Measurements from ENCODE around the gene OR4K17. TPM values are rescaled to one million over a fixed set of nuclear protein-coding genes. Genes with fewer than 3 reads are reported as not detected.

OR4K17 gene
- total RNA-seq, 1 experiment from 2014 or later: not detected

DNA sequence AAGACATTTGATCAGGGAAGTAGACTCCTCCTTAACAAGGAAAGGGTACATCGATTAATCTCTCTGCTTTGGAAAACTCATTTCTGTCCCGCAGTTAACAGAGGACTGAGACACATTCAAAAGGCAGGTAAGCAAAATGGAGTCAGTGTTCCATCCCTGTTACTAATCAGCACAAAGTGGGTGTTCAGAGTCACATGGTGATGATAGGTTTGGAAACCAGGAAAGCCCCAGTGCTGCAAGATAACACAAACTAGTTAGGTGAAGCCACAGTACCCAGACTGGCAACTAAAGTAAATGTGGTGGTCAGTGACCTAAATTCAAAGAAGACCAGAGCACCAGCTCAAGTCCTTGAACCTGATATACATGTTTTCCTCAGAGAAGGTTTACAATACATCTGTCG lies 1.8 kb downstream of the OR4K17 start:
- no peak overlapping the region for H3K27ac Mint-ChIP-seq (ENCODE audit: low read depth, unreplicated experiment)
- no peaks in the 10 kb centered on the region for H3K9me3 Mint-ChIP-seq (ENCODE audit: unreplicated experiment)
- no peaks in the 10 kb centered on the region for H3K4me1 Mint-ChIP-seq (ENCODE audit: insufficient read depth, unreplicated experiment)
- TF ChIP-seq, protein P1, sequence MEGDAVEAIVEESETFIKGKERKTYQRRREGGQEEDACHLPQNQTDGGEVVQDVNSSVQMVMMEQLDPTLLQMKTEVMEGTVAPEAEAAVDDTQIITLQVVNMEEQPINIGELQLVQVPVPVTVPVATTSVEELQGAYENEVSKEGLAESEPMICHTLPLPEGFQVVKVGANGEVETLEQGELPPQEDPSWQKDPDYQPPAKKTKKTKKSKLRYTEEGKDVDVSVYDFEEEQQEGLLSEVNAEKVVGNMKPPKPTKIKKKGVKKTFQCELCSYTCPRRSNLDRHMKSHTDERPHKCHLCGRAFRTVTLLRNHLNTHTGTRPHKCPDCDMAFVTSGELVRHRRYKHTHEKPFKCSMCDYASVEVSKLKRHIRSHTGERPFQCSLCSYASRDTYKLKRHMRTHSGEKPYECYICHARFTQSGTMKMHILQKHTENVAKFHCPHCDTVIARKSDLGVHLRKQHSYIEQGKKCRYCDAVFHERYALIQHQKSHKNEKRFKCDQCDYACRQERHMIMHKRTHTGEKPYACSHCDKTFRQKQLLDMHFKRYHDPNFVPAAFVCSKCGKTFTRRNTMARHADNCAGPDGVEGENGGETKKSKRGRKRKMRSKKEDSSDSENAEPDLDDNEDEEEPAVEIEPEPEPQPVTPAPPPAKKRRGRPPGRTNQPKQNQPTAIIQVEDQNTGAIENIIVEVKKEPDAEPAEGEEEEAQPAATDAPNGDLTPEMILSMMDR (IDR thresholded peaks at IDR 0.05; ENCODE audit: unreplicated experiment): no peak
- intact Hi-C loops (cut with micrococcal nuclease): no loop called here
- POLR2A ChIA-PET: no interaction called here
- H3K4me3 Mint-ChIP-seq (ENCODE audit: unreplicated experiment): no peak overlapping the region
- CTCF ChIA-PET: interaction anchor here (0.7 kb wide), 1 partner anchor 273 kb away, joined by 5 read pairs; no protein-coding TSS in a partner anchor
- peaks cover 26% of the 10 kb centered on the region for H3K27me3 Mint-ChIP-seq (ENCODE audit: insufficient read depth, unreplicated experiment)
- no TSS peak for BruUV-seq (replicated peaks)
- DNase-seq (ENCODE audit: unreplicated experiment): no peak
- peaks cover 4% of the 10 kb centered on the region for H3K36me3 Mint-ChIP-seq (ENCODE audit: insufficient read depth, unreplicated experiment)

GRCh38 chr14:20116748-20117147 lies 6.2 kb downstream of the OR4K17 start:
- ChIA-PET CTCF (no interaction called here), POLR2A (no interaction called here)
- no peaks in the 10 kb centered on the region for H3K36me3 Mint-ChIP-seq (ENCODE audit: insufficient read depth, unreplicated experiment)
- TF ChIP-seq, protein P1 (IDR thresholded peaks at IDR 0.05; ENCODE audit: unreplicated experiment): no peak
- no peak overlapping the region for H3K4me3 Mint-ChIP-seq (ENCODE audit: unreplicated experiment)
- H3K27ac Mint-ChIP-seq (ENCODE audit: low read depth, unreplicated experiment): no peak overlapping the region
- H3K27me3 Mint-ChIP-seq (ENCODE audit: insufficient read depth, unreplicated experiment): peaks cover 19% of the 10 kb centered on the region
- no peak for DNase-seq (ENCODE audit: unreplicated experiment)
- intact Hi-C loops (cut with micrococcal nuclease): no loop called here
- H3K4me1 Mint-ChIP-seq (ENCODE audit: insufficient read depth, unreplicated experiment): no peaks in the 10 kb centered on the region
- no TSS peak for BruUV-seq (replicated peaks)
- H3K9me3 Mint-ChIP-seq (ENCODE audit: unreplicated experiment): no peaks in the 10 kb centered on the region

DNA sequence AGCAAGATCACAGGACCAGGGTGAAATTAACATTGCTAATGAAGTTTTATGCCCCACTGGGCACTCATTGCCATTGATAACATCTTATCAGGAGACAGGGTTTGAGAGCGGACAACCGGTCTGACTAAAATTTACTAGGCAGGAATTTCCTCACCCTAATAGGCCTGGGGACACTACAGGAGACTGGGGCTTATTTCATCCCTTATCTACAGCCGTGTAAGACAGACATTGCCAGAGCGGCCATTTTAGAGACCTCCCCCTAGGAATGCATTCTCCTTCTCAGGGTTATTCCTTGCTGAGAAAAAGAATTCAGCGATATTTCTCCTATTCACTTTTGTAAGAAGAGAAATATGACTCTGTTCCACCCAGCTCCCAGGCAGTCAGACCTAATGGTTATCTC lies 8.3 kb downstream of the OR4K17 start:
- no peak overlapping the region for H3K27ac Mint-ChIP-seq (ENCODE audit: low read depth, unreplicated experiment)
- DNase-seq (ENCODE audit: unreplicated experiment): no peak
- no TSS peak for BruUV-seq (replicated peaks)
- intact Hi-C loops (cut with micrococcal nuclease): no loop called here
- TF ChIP-seq, protein P1 (IDR thresholded peaks at IDR 0.05; ENCODE audit: unreplicated experiment): no peak
- H3K4me3 Mint-ChIP-seq (ENCODE audit: unreplicated experiment): no peak overlapping the region
- ChIA-PET POLR2A (no interaction called here), CTCF (no interaction called here)
- no peaks in the 10 kb centered on the region for H3K36me3 Mint-ChIP-seq (ENCODE audit: insufficient read depth, unreplicated experiment)
- no peaks in the 10 kb centered on the region for H3K4me1 Mint-ChIP-seq (ENCODE audit: insufficient read depth, unreplicated experiment)
- H3K27me3 Mint-ChIP-seq (ENCODE audit: insufficient read depth, unreplicated experiment): peaks cover 30% of the 10 kb centered on the region
- no peaks in the 10 kb centered on the region for H3K9me3 Mint-ChIP-seq (ENCODE audit: unreplicated experiment)

DNA sequence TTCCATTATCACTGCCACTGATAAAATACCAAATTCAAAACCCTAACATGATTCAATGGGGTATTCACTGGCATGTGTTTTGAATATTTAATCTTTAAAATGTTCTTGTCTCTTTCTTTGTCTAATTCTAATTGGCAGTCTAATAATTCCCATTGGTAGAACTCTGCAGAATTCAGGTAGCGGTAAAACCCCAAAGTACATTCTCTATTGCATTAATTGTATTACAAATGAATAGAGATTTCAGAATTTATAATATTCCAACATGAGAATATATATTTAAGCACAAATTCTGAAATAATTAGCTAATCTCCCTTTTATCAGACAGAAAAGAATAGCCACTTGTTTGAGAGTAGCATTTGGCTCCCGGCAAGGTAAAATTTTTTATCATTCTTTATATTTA lies 28.0 kb downstream of the OR4K17 start, which contains the start of gene OR4N5:
Gene OR4N5, plus strand, starts transcription at position 301 of the 400 bp plus-strand sequence. CDS start 4,916 bp downstream, outside the sequence.
- Mint-ChIP-seq H3K27me3 (ENCODE audit: insufficient read depth, unreplicated experiment) (peaks cover 52% of the 10 kb centered on the region), H3K9me3 (ENCODE audit: unreplicated experiment) (no peaks in the 10 kb centered on the region), H3K36me3 (ENCODE audit: insufficient read depth, unreplicated experiment) (no peaks in the 10 kb centered on the region), H3K27ac (ENCODE audit: low read depth, unreplicated experiment) (no peak within 1 kb of the TSS), H3K4me1 (ENCODE audit: insufficient read depth, unreplicated experiment) (no peaks in the 10 kb centered on the region), H3K4me3 (ENCODE audit: unreplicated experiment) (no peak within 1 kb of the TSS)
- CTCF ChIA-PET: no interaction called here
- DNase-seq (ENCODE audit: unreplicated experiment): no peak
- BruUV-seq (replicated peaks): no TSS peak
- intact Hi-C loops (cut with micrococcal nuclease): no loop called here
- POLR2A ChIA-PET: no interaction called here
- TF ChIP-seq, protein P1 (IDR thresholded peaks at IDR 0.05; ENCODE audit: unreplicated experiment): no peak
